GM19035 (cell line): ENCODE measurements around the gene KLHL41.
"Not testable (repeated sequence)": the region's sequence is repeated elsewhere in the genome, so short reads cannot be mapped to it uniquely, and the experiment has no call there.

Source experiments
- ATAC-seq: cut with Tn5 transposase; IDR thresholded peaks from one replicate; pipeline ENCODE4 v1.9.1; 2021; ENCODE audit not compliant: unreplicated experiment

The KLHL41 gene

DNA sequence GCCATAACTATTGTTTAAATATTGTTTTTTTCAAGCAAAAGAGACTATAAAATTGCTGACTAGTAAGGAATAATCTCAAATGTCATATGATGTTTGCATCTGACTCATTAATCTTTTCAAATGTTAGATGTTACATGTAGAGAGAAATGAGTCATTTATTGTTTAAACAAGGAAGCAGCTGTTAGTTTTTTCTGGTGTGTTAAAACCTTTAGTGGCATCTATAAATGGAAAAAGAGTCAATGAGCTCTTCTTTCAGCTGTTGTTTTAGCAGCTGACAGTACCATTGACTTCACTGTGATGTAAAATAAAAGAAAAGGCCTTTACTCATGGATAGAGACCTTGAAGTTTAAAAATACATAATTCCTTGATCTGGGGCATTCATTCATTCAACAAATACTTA is 1.8 kb upstream of the KLHL41 start:
- no peak for ATAC-seq

DNA sequence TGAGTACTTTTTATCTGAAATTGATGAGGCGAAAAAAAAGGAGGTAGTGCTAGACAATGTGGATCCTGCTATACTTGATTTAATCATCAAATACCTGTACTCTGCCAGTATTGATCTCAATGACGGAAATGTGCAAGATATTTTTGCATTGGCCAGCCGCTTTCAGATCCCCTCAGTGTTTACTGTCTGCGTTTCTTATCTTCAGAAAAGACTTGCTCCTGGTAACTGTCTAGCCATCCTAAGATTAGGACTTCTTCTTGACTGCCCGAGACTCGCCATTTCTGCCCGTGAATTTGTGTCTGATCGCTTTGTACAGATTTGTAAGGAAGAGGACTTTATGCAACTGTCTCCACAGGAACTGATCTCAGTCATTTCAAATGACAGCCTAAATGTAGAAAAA is 453 bp downstream of the KLHL41 start:
- ATAC-seq, result no peak

GRCh38 chr2:169510496-169510895 is 994 bp downstream of the KLHL41 start:
- ATAC-seq, result no peak

- ATAC-seq, result no peak
These were observed 2.3 kb downstream of the KLHL41 start for GRCh38 chr2:169511818-169512217.

DNA sequence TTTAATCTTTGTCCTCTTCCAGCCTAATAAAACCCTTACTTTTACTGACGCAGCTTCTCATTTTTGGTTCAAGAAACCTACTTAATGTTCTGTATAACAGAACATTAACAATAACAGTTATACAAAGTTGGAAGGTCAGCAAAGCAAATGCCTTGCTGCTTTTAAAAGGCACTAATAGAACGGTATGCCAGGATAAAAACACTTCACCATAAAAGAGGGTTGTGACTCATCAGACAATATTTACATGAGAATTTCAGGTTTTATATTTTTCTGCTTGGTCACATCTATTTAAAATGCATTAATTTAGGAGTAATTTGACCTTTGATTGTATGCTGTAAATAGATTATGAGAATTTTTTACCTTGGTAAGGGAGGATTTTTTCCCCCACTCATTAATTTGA is 3.0 kb downstream of the KLHL41 start:
- no peak for ATAC-seq

GRCh38 chr2:169513094-169513493 is 3.6 kb downstream of the KLHL41 start:
- ATAC-seq, result no peak

DNA sequence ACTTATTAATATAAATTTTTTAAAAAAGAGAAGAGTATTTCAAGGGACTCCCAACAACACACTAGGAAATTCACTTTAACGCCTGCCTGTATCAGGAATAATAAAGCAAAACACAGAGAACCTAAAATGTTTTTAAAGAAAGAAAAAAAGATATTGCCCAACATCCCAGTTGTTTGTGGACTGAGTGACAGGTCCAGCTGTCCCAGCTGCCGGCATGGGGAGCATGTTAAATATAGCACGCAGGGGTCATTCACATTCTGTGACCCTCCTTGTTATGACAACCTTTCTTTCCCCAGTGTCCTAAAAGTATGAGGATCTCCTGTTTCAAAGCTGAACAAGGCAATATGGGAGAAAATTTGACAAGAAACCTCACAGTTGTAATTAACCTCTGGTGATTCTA is 4.4 kb downstream of the KLHL41 start:
- ATAC-seq, result no peak

DNA sequence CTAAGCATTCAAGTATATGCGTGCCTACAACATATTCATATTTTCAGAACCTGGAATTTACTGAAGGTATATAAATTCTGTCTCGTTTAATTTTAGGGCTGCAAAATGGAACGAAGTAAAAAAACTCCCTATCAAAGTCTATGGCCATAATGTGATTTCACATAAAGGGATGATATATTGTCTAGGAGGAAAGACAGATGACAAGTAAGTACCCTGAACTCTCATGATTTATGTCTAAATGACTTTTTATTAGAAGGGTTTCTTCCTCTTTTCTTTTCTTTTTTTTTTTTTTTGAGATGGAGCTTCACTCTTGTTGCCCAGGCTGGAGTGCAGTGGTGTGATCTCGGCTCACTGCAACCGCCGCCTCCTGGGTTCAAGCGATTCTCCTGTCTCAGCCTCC is 5.3 kb downstream of the KLHL41 start:
- not testable (repeated sequence) for ATAC-seq

GRCh38 chr2:169516488-169516995 is 7.0 kb downstream of the KLHL41 start:
- ATAC-seq, result not testable (repeated sequence)

DNA sequence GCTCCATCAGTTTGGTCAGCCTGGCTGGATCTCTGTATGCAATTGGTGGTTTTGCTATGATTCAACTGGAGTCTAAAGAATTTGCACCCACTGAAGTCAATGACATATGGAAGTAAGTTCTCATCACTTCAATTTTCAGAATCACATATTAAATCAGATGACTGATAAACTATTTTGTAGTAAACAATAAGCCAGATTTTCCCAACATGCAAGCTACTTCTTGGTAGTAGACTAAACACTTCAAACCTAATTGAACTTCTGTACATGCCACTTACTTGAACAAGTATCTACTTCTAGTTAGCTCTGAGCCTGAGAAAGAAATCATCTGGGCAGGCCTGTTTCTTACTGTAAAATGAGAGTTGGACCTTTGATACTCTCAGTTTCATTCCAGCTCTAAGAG is 11.4 kb downstream of the KLHL41 start:
- ATAC-seq, result no peak

- ATAC-seq, result no peak
These were observed 14.2 kb downstream of the KLHL41 start for GRCh38 chr2:169523681-169524080.

DNA sequence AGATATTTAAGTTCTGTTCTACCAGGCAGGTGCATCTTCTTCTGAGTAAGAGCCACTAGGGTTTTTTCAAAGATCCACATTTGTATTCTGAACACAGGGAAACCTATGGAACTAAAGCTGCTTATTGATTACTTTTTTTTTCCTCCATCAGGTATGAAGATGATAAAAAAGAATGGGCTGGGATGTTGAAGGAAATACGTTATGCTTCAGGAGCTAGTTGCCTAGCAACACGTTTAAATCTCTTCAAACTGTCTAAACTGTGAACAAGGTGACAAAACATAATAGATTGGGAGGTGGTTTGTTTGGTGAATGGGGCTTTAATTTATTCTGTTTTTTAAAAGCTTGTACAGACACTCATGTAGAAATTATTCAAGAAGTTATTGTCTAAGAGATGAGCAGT is 15.9 kb downstream of the KLHL41 start:
- no peak for ATAC-seq

- no peak for ATAC-seq
These were observed 16.9 kb downstream of the KLHL41 start for GRCh38 chr2:169526451-169526850.

GRCh38 chr2:169528271-169528701 is 18.8 kb downstream of the KLHL41 start:
- peak; percentile 85 for ATAC-seq

DNA sequence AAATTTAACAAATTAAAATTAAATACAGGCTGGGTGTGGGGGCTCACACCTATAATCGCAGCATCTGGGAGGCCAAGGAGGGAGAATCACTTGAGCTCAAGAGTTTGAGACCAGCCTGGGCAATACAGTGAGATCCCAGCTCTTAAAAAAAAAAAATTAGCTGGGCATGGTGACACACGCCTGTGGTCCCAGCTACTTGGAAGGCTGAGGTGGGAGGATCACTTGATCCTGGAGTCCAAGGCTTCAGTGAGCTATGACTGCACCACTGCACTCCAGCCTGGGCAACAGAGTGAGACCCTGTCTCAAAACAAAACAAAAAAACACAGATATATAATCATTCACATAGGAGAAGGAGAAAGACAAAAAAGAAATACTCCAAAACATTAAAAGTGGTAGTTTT is 30.0 kb downstream of the KLHL41 start:
- not testable (repeated sequence) for ATAC-seq

GRCh38 chr2:169540146-169540545 is 30.6 kb downstream of the KLHL41 start:
- no peak for ATAC-seq

- ATAC-seq, result no peak
These were observed 32.9 kb downstream of the KLHL41 start for GRCh38 chr2:169542433-169542832.

DNA sequence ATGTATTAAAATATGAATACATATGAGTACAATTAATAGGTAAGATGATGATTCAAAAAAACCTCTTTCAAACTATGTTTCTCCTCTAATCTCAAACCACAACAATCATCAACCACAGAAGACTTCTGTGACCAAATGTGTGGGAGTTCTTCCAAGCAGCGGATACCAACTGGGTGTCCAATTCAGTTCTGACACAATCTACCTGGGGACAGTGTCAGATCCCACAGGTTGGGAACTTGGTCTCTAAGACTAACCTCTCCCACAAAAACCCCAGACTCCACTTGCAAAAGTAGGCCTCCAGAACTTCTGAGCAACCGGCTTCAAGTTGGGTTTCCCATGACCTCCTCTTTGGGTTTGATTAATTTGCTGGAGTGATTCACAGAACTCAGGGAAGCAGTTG is 37.3 kb downstream of the KLHL41 start:
- ATAC-seq, result no peak

- ATAC-seq, result no peak
These were observed 51.9 kb downstream of the KLHL41 start for GRCh38 chr2:169561364-169561763.

DNA sequence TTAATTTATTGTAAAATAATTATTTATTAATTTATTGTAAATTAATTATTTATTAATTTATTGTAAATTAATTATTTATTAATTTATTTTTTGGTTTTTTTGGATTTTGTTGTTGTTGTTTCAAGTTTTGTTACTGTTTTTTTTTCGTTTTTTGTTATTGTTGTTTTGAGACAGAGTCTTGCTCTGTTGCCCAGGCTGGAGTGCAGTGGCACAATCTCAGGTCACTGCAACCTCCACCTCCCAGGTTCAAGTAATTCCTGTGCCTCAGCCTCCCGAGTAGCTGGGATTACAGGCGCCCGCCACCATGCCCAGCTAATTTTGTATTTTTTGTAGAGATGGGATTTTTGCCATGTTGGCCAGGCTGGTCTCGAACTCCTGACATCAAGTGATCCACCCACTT is 52.6 kb downstream of the KLHL41 start:
- ATAC-seq, result not testable (repeated sequence)

DNA sequence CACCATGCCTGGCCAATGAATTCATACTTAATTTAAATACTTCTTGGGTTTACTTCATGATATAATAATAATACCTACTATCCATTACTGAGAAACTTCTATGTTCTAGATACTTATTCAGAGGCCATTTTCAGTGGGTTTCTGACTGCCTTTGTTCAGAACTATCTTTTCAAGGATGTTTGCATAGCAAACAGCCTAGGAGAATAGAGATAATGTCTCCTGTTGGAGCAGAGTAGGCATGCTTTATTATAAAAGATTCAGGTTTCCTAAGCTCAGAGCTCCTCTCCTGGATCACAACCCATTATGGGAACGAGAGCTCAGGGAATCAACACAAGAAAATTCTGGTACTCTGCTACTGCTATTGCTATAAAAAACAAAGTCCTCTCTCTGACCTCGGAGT is 53.0 kb downstream of the KLHL41 start:
- no peak for ATAC-seq

GRCh38 chr2:169565686-169566085 is 56.2 kb downstream of the KLHL41 start:
- ATAC-seq, result no peak

DNA sequence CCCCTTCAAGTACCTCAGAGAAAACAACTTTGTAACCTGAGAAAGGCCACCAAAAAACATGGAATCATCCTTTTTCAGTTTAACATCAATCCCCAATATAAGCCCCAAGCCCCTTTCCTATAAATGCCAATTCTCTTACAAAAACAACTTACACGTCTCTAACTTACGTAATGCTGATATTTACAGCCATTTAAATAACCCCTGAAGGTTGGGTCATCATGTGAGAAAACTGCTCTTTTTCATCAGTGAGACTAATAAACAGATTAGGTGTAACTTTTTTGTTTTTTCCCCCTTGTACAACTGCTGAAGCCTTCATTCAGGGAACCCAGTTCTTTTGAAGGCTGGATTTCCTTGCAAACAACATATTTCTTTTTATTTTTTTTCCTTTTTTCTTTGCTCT is 60.4 kb downstream of the KLHL41 start:
- ATAC-seq, result no peak

DNA sequence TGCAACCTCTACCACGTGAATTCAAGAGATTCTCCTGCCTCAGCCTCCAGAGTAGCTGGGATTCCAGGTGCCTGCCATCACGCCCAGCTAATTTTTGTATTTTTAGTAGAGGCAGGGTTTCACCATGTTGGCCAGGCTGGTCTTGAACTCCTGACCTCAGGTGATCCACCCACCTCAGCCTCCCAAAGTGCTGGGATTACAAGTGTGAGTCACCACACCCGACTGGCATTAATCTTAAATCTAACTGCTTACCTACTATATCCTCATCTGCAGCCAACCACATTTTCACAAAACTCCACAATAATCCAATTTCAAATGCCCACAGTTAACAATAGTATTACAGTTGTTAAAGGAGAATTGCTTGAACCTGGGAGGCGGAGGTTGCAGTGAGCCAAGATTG is 61.2 kb downstream of the KLHL41 start:
- ATAC-seq, result not testable (repeated sequence)
